Measurements from ENCODE around the gene KIF14.

KIF14 gene, protein sequence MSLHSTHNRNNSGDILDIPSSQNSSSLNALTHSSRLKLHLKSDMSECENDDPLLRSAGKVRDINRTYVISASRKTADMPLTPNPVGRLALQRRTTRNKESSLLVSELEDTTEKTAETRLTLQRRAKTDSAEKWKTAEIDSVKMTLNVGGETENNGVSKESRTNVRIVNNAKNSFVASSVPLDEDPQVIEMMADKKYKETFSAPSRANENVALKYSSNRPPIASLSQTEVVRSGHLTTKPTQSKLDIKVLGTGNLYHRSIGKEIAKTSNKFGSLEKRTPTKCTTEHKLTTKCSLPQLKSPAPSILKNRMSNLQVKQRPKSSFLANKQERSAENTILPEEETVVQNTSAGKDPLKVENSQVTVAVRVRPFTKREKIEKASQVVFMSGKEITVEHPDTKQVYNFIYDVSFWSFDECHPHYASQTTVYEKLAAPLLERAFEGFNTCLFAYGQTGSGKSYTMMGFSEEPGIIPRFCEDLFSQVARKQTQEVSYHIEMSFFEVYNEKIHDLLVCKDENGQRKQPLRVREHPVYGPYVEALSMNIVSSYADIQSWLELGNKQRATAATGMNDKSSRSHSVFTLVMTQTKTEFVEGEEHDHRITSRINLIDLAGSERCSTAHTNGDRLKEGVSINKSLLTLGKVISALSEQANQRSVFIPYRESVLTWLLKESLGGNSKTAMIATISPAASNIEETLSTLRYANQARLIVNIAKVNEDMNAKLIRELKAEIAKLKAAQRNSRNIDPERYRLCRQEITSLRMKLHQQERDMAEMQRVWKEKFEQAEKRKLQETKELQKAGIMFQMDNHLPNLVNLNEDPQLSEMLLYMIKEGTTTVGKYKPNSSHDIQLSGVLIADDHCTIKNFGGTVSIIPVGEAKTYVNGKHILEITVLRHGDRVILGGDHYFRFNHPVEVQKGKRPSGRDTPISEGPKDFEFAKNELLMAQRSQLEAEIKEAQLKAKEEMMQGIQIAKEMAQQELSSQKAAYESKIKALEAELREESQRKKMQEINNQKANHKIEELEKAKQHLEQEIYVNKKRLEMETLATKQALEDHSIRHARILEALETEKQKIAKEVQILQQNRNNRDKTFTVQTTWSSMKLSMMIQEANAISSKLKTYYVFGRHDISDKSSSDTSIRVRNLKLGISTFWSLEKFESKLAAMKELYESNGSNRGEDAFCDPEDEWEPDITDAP (N-terminal part only)

GRCh38 chr1:200620273-200621131, at the start of gene KIF14:
Gene KIF14, minus strand, starts transcription at chr1:200620751. Its CDS starts 2,028 bp downstream, at chr1:200618723.
- peak; percentile 77 to 84 for DNase-seq (ENCODE audit: low read depth in 2 of 2)

DNA sequence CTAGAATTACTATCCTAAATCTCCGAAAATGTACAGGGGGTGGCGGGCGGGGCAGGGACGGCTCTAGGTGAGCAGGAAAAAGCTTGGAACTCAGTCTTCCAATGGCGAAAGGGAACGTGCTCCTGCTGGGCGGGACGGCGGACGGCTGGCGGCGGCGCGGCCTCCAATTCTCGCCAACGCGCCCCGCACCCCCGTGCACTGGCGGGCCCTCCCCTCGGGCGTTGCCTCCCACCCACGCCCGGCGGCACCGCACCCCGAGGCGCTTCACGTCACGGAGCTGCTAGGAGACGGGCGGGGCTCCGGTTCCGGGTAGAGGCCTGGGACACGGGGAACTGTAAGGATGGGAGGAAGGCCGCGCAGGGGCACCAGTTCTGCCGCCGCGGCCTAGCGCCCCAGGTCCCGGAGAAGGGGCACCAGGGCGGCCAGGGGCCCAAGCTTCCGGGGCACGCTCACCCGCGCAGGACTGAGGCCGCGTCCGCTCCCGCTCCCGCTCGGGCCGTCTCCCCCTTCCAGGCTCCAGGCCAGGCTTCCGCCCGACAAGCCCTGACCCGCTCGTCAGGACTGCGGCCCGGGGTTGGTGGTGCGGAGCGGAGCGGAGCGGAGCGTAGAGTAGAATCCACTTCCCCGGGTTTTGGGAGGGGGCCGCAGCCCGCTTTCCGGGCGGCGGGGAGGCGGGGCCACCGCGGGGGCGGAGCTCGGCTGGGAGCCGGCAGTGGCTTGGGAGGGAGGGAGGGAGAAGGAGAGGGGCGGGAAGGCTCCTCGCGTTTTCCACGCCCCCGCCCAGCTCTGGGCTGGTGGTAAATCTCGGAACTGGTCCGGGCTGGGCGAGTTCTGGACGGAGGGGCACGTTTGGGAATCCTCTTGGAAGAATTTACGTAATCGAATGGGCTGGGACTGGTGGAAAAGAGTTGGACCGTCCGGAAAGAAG, 49.0 kb upstream of the KIF14 start, which contains the start of gene DDX59:
DDX59 (minus strand) TSS at position 594 of the 928 bp plus-strand sequence. CDS start 3,167 bp downstream, outside the sequence.
- peak; percentile 76 for DNase-seq (ENCODE audit: low read depth in 2 of 2)

GRCh38 chr1:200668514-200669313, 48.2 kb upstream of the KIF14 start:
- no peak for DNase-seq (ENCODE audit: low read depth in 2 of 2)

DNA sequence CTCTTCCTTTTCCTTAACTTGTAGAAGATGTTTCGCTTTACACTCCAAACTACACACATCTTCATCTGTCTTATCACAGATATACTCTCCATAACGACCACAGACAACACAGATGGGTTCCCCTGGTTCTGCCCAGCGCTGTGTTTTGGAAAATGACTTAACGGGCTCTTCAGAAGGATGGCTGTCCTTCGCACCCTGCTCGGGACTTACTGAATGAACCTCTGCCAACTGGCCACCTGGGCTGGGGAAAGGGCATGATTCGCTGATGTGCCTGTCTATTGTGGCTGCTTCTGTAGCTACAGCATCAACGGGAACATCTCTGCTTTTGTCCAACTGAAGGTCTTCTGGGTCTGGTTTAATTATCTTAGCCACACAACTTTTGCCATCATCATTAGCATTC, 45.8 kb upstream of the KIF14 start:
- DNase-seq (ENCODE audit: low read depth in 2 of 2): no peak

DNA sequence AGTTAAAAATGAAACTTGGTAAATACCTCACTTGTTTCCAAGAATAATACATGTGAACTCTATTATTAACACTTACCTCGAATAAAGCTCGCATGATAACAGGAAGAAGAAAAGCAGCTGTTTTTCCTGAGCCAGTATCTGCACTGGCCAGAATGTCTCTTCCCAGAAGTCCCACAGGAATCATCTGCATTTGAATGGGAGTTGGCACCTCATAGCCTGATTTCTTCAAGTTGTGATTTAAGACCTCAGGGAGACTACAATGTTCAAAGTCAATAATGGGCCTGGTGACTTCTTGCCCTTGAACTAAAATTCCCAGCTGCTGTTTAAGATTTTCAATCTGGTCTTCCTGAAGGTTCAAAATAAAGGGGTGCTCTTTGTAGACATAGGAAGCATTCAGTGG, 45.3 kb upstream of the KIF14 start:
- no peak for DNase-seq (ENCODE audit: low read depth in 2 of 2)

DNA sequence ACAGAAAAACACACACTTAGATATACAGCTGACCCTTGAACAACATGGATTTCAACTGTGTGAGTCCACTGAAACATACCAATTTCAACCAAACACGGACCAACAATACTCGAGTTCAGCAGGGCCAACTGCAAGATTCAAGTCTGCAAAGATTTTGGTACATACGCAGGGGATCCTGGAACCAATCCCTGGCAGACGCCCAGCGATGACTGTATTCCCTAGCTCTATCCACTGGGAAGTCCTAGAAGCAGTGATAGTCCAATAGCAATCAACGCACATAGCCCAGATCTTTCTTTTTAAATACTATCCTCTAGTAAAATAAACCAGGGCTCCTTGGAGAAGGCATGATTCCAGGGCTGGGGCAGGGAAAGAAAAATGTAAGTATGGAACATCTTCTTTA, 40.2 kb upstream of the KIF14 start:
- DNase-seq (ENCODE audit: low read depth in 2 of 2): no peak

GRCh38 chr1:200659269-200659668, 38.7 kb upstream of the KIF14 start:
- no peak for DNase-seq (ENCODE audit: low read depth in 2 of 2)

- no peak for DNase-seq (ENCODE audit: low read depth in 2 of 2)
Measured at GRCh38 chr1:200658037-200658818, 37.7 kb upstream of the KIF14 start.

- no peak for DNase-seq (ENCODE audit: low read depth in 2 of 2)
Measured at GRCh38 chr1:200654660-200655059, 34.1 kb upstream of the KIF14 start.

GRCh38 chr1:200653022-200653462, 32.5 kb upstream of the KIF14 start:
- no peak for DNase-seq (ENCODE audit: low read depth in 2 of 2)

DNA sequence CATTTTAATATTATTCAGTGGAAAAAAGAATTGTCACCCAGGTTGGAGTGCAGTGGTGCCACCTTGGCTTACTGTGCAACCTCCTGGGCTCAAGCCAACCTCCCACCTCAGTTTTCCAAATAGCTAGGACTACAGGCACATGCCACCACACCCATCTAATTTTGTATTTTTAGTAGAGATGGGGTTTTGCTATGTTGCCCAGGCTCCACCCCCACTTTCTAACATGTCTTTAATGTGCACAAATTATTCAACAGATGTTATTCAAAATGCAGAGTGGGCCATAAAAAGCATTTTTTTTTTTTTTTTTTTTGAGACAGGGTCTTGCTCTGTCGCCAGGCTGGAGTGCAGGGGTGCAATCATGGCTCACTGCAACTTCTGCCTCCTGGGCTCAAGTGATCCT, 31.8 kb upstream of the KIF14 start:
- no peak for DNase-seq (ENCODE audit: low read depth in 2 of 2)

DNA sequence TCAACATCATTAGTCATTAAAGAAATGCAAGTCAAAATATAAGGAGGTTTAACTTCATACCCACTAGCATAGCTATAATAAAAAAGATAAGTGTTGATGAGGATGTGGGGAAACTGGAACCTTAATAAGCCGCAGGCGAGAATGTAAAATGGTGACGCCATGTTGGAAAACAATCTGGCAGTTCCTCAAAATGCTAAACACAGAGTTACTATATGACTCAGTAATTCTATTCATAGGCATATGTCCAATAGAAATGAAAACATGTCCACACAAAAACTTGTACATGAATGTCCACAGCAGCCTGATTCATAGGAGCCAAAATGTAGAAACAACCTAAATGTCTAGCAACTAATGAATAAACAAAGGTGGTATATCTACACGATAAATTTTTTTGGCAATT, 26.0 kb upstream of the KIF14 start:
- no peak for DNase-seq (ENCODE audit: low read depth in 2 of 2)

GRCh38 chr1:200644021-200644420, 23.5 kb upstream of the KIF14 start:
- no peak for DNase-seq (ENCODE audit: low read depth in 2 of 2)

- DNase-seq (ENCODE audit: low read depth in 2 of 2): no peak
Measured at GRCh38 chr1:200642481-200642880, 21.9 kb upstream of the KIF14 start.

GRCh38 chr1:200640963-200641401, 20.4 kb upstream of the KIF14 start:
- no peak for DNase-seq (ENCODE audit: low read depth in 2 of 2)

DNA sequence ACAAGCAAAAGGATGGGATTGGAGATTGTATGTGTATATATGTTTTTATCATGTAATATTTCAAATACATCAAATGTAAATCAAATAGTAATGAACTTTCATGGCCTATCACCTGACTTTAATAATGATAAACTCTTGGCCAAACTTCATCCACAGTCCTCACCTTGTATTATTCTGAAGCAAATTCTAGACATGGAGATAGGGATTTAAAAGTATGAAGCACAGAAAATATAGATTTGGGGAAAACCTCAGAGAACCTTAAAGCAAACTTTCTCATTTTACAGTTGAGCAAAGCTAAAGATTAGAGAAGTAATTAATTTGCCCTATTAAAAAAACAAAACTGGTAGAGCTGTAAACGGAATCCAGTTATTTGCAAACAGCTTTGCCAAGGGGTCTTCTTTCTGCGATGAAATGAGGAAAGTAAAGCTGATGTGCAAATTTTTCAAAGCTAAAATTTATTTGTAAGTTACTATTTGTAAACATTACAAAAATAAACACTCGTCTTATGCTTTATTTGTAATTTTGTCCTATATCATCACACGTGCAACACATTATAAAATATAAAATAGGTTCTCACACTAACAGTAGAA, 19.9 kb upstream of the KIF14 start:
- no peak for DNase-seq (ENCODE audit: low read depth in 2 of 2)

- DNase-seq (ENCODE audit: low read depth in 2 of 2): no peak
Measured at GRCh38 chr1:200638073-200638472, 17.5 kb upstream of the KIF14 start.

- DNase-seq (ENCODE audit: low read depth in 2 of 2): no peak
Measured at GRCh38 chr1:200636681-200637080, 16.1 kb upstream of the KIF14 start.
